Karpas-422 (cell line): Measurements from ENCODE around the gene IGFBP7. TPM values are rescaled to one million over a fixed set of nuclear protein-coding genes. Genes with fewer than 3 reads are reported as not detected.

Experiments
- DNase-seq: peaks from one replicate; pipeline ENCODE4 v3.0.0-alpha.2; 2015
- H2AFZ ChIP-seq: fragments of 200-600 bp; sonication (generic); 2 replicates; pipeline ENCODE4 v1.6.1; 2014; ENCODE audit warnings: antibody characterized with exemption, low read length, mixed read lengths
- H3K27ac ChIP-seq: fragments of 200-600 bp; sonication (generic); 2 replicates; pipeline ENCODE4 v1.5.1; 2014; ENCODE audit warnings: mild to moderate bottlenecking, low read length, moderate library complexity
- H3K27me3 ChIP-seq: fragments of 200-600 bp; sonication (generic); 2 replicates; pipeline ENCODE4 v1.6.1; 2014; ENCODE audit warnings: low read length, mixed read lengths
- H3K36me3 ChIP-seq: fragments of 200-600 bp; sonication (generic); 2 replicates; pipeline ENCODE4 v1.6.1; 2014; ENCODE audit warnings: low read length, mixed read lengths; ENCODE audit not compliant: insufficient read depth
- H3K4me1 ChIP-seq: fragments of 200-600 bp; sonication (generic); 2 replicates; pipeline ENCODE4 v1.6.1; 2014; ENCODE audit warnings: mild to moderate bottlenecking, low read length, mixed read lengths
- H3K4me2 ChIP-seq: fragments of 200-600 bp; sonication (generic); 2 replicates; pipeline ENCODE4 v1.6.1; 2014; ENCODE audit warnings: low read length, low read depth, mild to moderate bottlenecking; ENCODE audit not compliant: poor library complexity, severe bottlenecking
- H3K4me3 ChIP-seq: fragments of 200-600 bp; sonication (generic); 2 replicates; pipeline ENCODE4 v1.5.1; 2014; ENCODE audit warnings: mild to moderate bottlenecking, antibody characterized with exemption, low read length, mixed read lengths
- H3K79me2 ChIP-seq: fragments of 200-600 bp; sonication (generic); 2 replicates; pipeline ENCODE4 v1.6.1; 2014; ENCODE audit warnings: mild to moderate bottlenecking, low read length, mixed read lengths
- H3K9ac ChIP-seq: fragments of 200-600 bp; sonication (generic); 2 replicates; pipeline ENCODE4 v1.6.0; 2014; ENCODE audit warnings: low read length
- H3K9me2 ChIP-seq: fragments of 200-600 bp; sonication (generic), shearing (Covaris generic); replicated peaks from 2 replicates; pipeline ENCODE4 v1.6.0; 2014; ENCODE audit warnings: mild to moderate bottlenecking, low read length, moderate library complexity; ENCODE audit not compliant: insufficient read depth
- H3K9me3 ChIP-seq: fragments of 300-700, 200-600 bp; sonication (generic); 2 replicates; pipeline ENCODE4 v1.6.1; 2014; ENCODE audit warnings: low read length, mixed read lengths
- H4K20me1 ChIP-seq: fragments of 200-600 bp; sonication (generic); 2 replicates; pipeline ENCODE4 v1.6.1; 2014; ENCODE audit warnings: mild to moderate bottlenecking, antibody characterized with exemption, low read length, low read depth; ENCODE audit not compliant: insufficient read depth
- total RNA-seq: library from RNA; depleted of rRNA; stranded (reverse); fragments of >200 nt; shearing (Covaris generic); gene quantifications from 2 replicates; pipeline ENCODE4 v1.2.3, GENCODE V29; 2014; ENCODE audit warnings: low replicate concordance

The IGFBP7 gene
- total RNA-seq, 1 experiment from 2014 or later, result not detected

DNA sequence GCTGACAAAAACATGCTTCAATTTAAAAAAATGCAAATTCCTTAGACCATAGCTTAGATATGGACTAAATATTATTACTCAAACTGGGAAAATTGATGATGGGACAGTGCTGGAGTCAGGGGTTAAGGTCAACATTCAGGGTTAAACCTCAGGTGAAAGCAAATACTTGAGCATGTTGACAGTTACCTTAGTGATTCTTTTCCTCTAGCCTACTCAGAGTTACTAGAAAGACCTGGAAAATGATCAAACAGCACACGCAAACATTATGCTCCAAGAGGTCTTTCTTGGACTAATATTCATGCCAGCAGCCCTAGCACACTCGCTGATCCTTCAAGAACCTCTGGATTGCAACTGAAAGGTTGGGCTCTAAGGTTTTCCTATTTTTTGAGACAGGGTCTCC lies 10.8 kb downstream of the IGFBP7 start:
- Histone ChIP-seq H3K4me2 (no peak overlapping the region), H3K4me1 (no peaks in the 10 kb centered on the region), H3K9ac (no peak overlapping the region), H3K27ac (no peak overlapping the region), H3K36me3 (no peaks in the 10 kb centered on the region), H3K4me3 (no peak overlapping the region), H4K20me1 (no peaks in the 10 kb centered on the region), H3K79me2 (no peaks in the 10 kb centered on the region), H3K9me3 (no peaks in the 10 kb centered on the region), H3K9me2 (no peaks in the 10 kb centered on the region), H3K27me3 (no peaks in the 10 kb centered on the region), H2AFZ (no peak overlapping the region)
- DNase-seq, result no peak

DNA sequence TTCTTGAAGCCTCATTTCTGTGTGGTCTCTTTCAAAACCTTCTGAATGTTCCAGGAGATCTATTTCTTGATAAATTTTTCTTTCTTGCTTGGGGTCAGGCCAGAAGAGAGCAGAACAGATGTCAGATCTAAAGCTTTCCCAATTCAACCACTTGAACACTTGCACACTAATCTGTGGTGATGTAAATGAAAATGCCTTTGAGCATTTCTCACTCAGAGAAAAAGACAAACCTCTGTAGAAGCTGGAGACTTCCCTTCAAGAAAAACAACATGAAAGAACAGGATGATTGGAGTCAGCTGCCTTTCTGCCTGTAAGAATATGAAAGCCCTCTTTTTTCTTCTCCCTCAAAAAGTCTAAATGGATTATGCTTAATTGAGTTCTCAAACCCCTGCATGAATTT lies 11.2 kb downstream of the IGFBP7 start:
- H4K20me1 ChIP-seq, result no peaks in the 10 kb centered on the region
- H3K4me3 ChIP-seq, result no peak overlapping the region
- no peak overlapping the region for H3K27ac ChIP-seq
- H2AFZ ChIP-seq, result no peak overlapping the region
- DNase-seq, result no peak
- H3K4me1 ChIP-seq, result no peaks in the 10 kb centered on the region
- H3K4me2 ChIP-seq, result no peak overlapping the region
- no peaks in the 10 kb centered on the region for H3K9me3 ChIP-seq
- no peaks in the 10 kb centered on the region for H3K9me2 ChIP-seq
- no peak overlapping the region for H3K9ac ChIP-seq
- no peaks in the 10 kb centered on the region for H3K36me3 ChIP-seq
- H3K79me2 ChIP-seq, result no peaks in the 10 kb centered on the region
- no peaks in the 10 kb centered on the region for H3K27me3 ChIP-seq

DNA sequence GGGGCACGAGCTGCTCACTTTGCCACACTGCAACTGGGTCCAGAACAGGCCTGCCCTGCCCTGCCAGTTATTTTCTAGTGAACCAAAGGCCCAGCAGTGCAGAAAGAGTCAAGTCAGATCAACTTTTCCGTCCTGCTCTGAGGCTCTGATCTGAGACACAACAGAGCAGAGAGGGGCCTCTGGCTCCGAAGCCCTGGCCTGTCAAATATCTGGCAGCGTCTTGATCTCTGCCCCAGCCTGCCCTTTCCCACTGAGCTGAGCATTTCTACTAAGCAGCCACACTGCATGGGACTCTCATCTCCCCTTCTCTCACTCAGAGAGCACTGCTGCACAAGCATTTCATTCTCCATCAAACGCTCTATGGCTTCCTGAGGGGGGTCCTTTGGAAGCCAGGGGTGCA lies 11.8 kb downstream of the IGFBP7 start:
- Histone ChIP-seq H3K9me2 (no peaks in the 10 kb centered on the region), H3K9ac (no peak overlapping the region)

DNA sequence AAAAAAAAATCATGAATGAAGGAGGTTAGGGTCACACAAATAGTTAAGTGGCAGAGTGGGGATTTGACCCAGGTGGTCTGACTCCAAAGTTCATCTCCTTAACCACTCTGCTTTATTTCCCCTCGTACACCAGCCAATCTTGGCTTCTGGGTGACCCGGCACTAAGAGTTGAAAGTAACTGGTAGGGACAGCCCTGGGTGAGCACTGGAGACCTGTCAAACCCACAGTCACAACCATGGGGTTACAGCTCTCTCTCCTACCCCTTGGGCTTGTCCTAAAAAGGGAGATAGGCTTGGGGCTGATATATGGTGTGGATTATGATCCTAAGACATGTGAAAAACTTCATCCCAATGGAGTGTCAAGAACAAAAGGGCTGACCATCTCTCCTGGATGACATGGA lies 12.5 kb downstream of the IGFBP7 start:
- Histone ChIP-seq H3K9me3 (no peaks in the 10 kb centered on the region), H4K20me1 (no peaks in the 10 kb centered on the region), H3K27me3 (no peaks in the 10 kb centered on the region), H3K9me2 (no peaks in the 10 kb centered on the region), H3K79me2 (no peaks in the 10 kb centered on the region), H3K4me2 (no peak overlapping the region), H3K9ac (no peak overlapping the region), H3K27ac (no peak overlapping the region), H3K36me3 (no peaks in the 10 kb centered on the region), H3K4me3 (no peak overlapping the region), H2AFZ (no peak overlapping the region), H3K4me1 (no peaks in the 10 kb centered on the region)
- no peak for DNase-seq

More for the DNA sequence above, 11.8 kb downstream of the IGFBP7 start:
- H4K20me1 ChIP-seq, result no peaks in the 10 kb centered on the region
- no peaks in the 10 kb centered on the region for H3K27me3 ChIP-seq
- no peaks in the 10 kb centered on the region for H3K36me3 ChIP-seq
- no peak for DNase-seq
- no peaks in the 10 kb centered on the region for H3K79me2 ChIP-seq
- H3K27ac ChIP-seq, result no peak overlapping the region
- no peaks in the 10 kb centered on the region for H3K4me1 ChIP-seq
- no peak overlapping the region for H2AFZ ChIP-seq
- no peaks in the 10 kb centered on the region for H3K9me3 ChIP-seq
- H3K4me3 ChIP-seq, result no peak overlapping the region
- no peak overlapping the region for H3K4me2 ChIP-seq

DNA sequence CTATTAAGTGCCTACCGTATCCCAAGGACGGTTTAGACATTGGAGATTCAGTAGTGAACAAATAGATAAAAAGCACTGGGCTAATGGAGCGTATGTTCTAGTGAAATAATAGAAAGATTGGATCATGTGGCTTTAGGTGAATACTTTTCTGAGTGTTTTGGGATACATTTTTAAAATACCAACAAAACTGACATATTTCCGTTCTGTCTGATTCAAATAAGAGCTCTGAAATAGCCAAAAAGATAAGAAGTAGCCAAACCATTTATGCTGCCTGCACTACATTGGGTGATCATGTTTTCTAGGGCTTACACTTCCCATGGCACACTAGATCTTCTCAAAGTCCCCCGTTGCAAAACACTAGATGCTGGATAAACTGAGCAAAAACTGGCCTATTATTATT lies 14.2 kb downstream of the IGFBP7 start:
- no peak overlapping the region for H3K9ac ChIP-seq
- H3K9me3 ChIP-seq, result no peaks in the 10 kb centered on the region
- no peaks in the 10 kb centered on the region for H3K9me2 ChIP-seq
- no peak overlapping the region for H3K4me3 ChIP-seq
- H4K20me1 ChIP-seq, result no peaks in the 10 kb centered on the region
- no peak overlapping the region for H3K4me2 ChIP-seq
- no peak overlapping the region for H2AFZ ChIP-seq
- no peak for DNase-seq
- no peaks in the 10 kb centered on the region for H3K36me3 ChIP-seq
- no peaks in the 10 kb centered on the region for H3K27me3 ChIP-seq
- no peaks in the 10 kb centered on the region for H3K4me1 ChIP-seq
- H3K79me2 ChIP-seq, result no peaks in the 10 kb centered on the region
- H3K27ac ChIP-seq, result no peak overlapping the region

DNA sequence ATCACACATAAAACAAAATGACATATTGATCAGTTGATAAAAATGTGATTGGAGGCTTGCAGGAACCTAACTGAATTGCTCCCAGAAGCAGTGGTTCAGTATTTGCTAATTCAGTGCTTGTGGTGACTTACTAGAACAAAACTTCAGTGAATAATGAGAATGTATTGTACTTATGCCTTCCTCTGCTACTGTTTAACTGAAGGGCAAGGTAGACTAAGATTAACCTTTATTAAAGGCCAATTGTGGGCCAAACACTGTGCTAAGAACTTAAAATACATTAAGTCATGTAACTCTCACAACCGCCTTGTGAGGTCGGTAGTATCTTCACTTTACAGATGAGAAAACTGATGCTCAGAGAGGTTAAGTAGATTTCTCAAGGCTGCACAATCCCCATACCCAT lies 14.9 kb downstream of the IGFBP7 start:
- Histone ChIP-seq H3K4me3 (no peak overlapping the region), H3K9me3 (no peaks in the 10 kb centered on the region), H3K79me2 (no peaks in the 10 kb centered on the region), H2AFZ (no peak overlapping the region), H3K4me1 (no peaks in the 10 kb centered on the region), H4K20me1 (no peaks in the 10 kb centered on the region), H3K9me2 (no peaks in the 10 kb centered on the region), H3K27me3 (no peaks in the 10 kb centered on the region), H3K4me2 (no peak overlapping the region), H3K27ac (no peak overlapping the region), H3K9ac (no peak overlapping the region), H3K36me3 (no peaks in the 10 kb centered on the region)
- DNase-seq, result no peak

DNA sequence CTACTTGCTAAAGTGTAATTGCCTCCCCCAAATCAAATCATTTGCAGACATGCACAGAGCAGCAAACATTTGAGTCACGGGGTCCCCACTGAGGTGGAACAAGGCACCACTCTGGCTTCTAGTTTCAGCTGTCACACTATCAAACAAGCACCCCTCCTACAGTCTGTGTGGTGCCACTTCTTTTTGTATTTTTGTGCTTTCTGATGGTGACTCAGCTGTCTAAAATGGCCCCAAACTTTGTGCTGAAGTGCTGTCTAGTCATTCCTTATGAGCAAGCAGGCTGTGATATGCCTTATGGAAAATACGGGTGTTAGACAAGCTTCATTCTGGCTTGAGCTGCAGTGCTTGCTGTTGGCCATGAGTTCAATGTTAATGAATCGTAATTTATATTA lies 15.4 kb downstream of the IGFBP7 start:
- no peaks in the 10 kb centered on the region for H3K79me2 ChIP-seq
- H3K9me2 ChIP-seq, result no peaks in the 10 kb centered on the region
- no peaks in the 10 kb centered on the region for H3K27me3 ChIP-seq
- no peaks in the 10 kb centered on the region for H3K4me1 ChIP-seq
- no peak overlapping the region for H3K4me3 ChIP-seq
- no peak overlapping the region for H2AFZ ChIP-seq
- no peaks in the 10 kb centered on the region for H4K20me1 ChIP-seq
- no peak overlapping the region for H3K9ac ChIP-seq
- H3K36me3 ChIP-seq, result no peaks in the 10 kb centered on the region
- no peak overlapping the region for H3K27ac ChIP-seq
- DNase-seq, result no peak
- no peaks in the 10 kb centered on the region for H3K9me3 ChIP-seq
- H3K4me2 ChIP-seq, result no peak overlapping the region

DNA sequence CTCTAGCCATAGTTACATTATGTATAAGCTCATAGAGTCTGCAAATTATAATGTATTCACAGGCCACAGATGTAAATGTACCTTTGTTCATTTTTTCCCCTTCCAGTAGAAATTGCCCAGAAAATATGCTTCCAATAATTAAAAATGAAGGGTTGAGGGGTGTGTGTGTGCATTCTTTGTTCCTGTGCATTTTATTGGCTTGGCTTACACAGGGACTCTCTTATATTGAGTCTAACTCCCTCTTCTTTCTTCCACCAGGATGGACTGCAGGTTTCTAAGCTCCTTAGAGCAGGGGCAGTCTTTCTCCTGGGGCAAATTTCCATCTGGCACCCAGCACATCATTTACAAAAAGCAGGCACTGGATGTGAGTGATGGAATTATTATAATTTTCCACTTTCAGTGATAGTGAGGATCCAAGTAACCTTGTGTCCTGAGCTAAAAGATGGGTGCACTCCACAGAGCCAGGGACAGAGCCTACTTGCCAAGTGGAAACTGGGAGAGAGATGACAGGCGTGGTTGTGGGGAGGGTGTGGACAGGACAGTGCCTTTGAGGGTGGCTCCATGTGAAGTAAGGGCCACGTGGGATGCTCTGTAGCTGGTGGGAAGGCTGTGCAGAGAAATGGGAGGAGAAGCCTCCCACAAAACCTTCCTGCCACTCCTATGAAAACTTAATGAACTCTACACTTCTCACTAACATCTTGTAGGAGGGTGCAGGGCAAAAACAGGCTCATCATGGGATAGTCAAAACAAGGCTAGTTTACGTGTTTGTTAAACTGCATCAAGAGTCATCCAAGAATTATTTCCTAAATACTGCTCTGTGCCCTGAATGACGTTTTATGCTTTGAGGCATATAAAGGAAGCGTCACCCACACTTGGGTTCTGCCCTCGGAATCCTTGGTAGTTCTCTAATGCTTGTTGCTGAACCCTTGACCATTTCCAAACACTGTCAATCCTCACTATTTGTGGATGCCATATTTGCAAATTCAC lies 16.0 kb downstream of the IGFBP7 start:
- no peaks in the 10 kb centered on the region for H3K4me1 ChIP-seq
- H3K9me2 ChIP-seq, result no peaks in the 10 kb centered on the region
- H3K4me2 ChIP-seq, result no peak overlapping the region
- DNase-seq, result no peak
- H3K27ac ChIP-seq, result no peak overlapping the region
- no peak overlapping the region for H3K4me3 ChIP-seq
- H2AFZ ChIP-seq, result no peak overlapping the region
- no peaks in the 10 kb centered on the region for H4K20me1 ChIP-seq
- no peak overlapping the region for H3K9ac ChIP-seq
- H3K36me3 ChIP-seq, result no peaks in the 10 kb centered on the region
- no peaks in the 10 kb centered on the region for H3K27me3 ChIP-seq
- no peaks in the 10 kb centered on the region for H3K9me3 ChIP-seq
- no peaks in the 10 kb centered on the region for H3K79me2 ChIP-seq
